NCI-H128 (cell line): ENCODE data around the gene MAGEE2.
"Not testable (repeated sequence)": the region's sequence is repeated elsewhere in the genome, so short reads cannot be mapped to it uniquely, and the experiment has no call there.

ENCODE experiments used
- DNase-seq: peaks from one replicate; lab custom pipeline; 2025; ENCODE audit not compliant: unreplicated experiment; lab: John Stamatoyannopoulos, UW

The MAGEE2 gene, protein sequence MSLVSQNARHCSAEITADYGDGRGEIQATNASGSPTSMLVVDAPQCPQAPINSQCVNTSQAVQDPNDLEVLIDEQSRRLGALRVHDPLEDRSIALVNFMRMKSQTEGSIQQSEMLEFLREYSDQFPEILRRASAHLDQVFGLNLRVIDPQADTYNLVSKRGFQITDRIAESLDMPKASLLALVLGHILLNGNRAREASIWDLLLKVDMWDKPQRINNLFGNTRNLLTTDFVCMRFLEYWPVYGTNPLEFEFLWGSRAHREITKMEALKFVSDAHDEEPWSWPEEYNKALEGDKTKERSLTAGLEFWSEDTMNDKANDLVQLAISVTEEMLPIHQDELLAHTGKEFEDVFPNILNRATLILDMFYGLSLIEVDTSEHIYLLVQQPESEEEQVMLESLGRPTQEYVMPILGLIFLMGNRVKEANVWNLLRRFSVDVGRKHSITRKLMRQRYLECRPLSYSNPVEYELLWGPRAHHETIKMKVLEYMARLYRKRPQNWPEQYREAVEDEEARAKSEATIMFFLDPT

DNA sequence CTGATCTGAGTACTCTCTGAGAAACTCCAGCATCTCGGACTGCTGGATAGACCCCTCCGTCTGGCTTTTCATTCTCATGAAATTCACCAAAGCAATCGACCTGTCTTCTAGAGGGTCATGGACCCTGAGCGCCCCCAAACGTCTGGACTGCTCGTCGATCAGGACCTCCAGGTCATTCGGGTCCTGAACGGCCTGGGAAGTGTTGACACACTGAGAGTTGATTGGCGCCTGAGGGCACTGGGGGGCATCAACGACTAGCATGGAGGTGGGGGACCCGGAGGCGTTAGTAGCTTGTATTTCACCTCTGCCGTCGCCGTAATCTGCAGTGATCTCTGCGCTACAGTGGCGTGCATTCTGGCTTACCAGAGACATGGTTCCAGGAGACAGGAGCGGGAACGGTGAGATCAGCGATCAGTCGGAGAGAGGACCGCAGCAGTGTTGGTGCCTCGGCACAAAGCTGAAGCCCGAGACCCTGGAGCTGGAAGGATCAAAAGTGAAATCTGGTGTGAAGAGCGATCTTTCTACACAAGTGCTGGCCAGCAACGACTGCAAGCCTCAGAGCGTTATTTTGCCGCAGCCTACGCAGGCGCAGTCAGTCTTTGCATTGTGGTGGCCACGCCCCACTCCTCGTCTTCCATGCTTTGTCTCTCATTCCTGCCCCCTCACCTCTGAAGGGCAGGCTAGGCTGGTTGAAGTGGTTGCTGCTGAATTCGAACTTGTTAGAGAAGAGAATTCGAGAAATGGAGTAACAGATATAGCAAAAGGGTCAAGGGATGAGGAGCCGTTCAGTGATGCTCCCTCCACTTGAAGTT lies at the start of gene MAGEE2:
MAGEE2 (minus strand) TSS at position 575 of the 812 bp plus-strand sequence; CDS start at position 372, 203 bp downstream.
- no peak for DNase-seq

DNA sequence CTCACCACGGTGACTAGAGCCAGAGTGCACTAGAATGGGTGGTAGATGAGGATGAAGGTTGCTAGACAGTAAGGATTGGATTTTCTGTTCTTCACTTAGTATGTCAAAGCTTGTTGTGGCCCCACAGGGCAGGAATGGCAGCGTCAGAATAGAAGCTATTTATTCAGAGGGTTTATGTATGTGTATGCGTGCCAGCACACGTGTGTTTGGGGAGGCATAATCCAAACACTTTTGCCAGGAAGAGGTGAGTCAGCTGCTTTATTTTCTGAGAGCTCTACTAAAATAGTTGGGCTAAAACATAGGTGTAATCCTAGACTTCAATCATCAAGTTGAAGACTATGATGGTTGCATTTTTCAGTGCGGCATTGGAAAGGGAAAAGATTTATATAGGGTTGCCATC lies 1.2 kb upstream of the MAGEE2 start:
- no peak for DNase-seq

DNA sequence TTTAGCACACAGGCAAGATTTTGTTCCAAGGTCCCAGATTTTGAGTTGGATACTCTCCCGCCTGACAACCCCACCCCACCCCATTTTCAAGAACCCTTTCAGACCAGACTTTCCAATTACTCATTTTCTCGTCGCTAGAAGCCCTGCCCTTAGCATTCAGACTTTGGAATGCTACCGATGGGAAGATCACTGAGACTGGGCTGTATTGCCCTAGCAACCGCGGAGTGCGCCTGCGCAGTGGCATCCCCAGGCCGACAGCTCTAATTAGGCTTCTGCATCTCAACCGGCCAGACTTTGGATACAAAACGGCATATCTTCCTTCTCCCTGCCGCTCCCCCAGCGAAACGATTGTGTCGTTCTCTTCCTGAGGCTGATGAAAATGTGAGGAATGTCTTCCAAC lies 3.4 kb downstream of the MAGEE2 start:
- DNase-seq, result no peak

DNA sequence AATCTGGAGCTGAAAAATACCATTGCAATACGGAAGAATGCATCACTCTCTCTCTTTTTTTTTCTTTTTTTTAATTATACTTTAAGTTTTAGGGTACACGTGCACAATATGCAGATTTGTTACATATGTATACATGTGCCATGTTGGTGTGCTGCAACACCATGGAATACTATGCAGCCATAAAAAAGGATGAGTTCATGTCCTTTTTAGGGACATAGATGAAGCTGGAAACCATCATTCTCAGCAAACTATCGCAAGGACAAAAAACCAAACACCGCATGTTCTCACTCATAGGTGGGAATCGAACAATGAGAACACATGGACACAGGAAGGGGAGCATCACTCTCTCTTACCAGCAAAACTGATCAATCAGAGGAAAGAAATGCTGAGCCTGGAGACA lies 17.0 kb downstream of the MAGEE2 start:
- not testable (repeated sequence) for DNase-seq

DNA sequence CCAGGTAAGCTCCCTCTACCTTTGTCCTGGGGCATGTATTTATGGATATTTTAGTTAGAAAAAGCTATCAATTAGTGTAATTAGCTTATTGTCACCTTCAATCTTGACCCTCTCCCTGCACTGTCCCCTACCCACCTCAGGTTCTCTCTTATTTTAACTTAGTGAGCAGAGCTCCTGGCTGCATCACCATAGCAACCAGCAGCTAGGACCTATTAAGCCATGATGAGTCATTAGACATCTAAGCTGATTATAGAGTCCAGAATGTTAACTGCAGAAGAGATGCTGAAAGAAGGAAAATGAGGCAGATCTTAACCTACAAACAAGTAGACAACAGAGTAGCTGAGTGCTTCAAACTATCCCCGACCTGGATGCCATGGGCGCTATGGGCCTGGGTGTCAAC lies 36.6 kb downstream of the MAGEE2 start:
- DNase-seq, result no peak

DNA sequence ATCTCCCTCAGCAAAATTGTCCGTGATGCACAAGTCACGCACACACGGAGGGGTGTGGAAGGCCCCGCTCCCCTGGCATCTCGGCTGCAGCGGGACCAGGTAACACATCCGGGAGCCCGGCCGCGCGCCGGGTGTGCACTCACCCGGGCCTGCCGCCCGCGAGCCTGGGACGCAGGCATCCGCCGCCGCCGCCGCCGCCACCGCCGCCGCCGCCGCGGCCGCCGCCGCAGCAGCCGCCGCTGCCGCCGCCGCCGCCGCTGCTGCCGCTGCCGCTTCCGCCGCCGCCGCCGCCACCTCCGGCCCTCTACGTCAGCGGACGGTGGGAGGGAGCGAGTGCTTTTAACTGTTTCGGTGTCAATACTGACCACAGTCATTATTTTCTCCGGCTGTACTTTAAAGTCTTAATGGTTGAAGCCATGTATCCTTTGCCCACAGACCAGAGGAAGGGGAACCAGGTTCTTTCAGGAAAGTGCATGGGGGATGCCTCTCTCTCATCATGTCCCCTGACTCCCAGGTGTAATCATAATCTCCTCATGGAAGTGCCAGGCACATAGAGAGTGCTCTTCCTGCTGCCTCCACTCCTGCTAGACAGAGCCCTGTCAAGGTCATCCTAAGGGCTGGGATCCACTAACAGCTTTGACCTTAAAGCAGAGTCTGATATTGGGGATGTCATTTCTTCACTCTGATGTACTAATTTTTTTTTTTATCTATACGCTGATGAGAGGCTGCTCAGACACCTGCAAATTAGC lies 38.0 kb downstream of the MAGEE2 start:
- DNase-seq, result no peak
